ENCODE measurements around the gene LPCAT4.
"Not testable (repeated sequence)": the region's sequence is repeated elsewhere in the genome, so short reads cannot be mapped to it uniquely, and the experiment has no call there.

LPCAT4 gene

GRCh38 chr15:34367101-34368081 lies at the start of gene LPCAT4:
LPCAT4 (minus strand) TSS chr15:34367196; CDS start chr15:34367100, 96 bp downstream.
- peak; percentile 92 for DNase-seq

GRCh38 chr15:34409511-34409910 lies 42.5 kb upstream of the LPCAT4 start:
- not testable (repeated sequence) for DNase-seq

DNA sequence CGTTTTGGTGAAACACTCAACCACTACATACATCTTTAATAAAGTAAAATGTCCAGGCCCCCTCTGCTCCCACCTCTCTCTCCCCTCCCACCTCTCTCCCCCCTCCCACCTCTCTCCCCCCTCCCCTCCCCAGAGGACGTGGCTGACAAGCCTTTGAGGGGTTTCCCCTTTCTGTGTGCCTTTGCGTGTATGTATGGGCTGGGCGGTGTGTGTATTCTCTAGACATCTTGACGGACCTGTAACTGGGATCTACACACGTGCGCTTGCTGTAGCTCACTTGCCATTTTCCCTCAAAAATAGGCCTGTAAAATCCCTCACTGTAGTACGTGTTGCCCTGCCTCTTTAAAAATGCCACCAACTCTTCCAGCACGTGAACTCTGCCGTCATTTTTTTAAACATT lies 42.0 kb upstream of the LPCAT4 start:
- DNase-seq, result not testable (repeated sequence)

DNA sequence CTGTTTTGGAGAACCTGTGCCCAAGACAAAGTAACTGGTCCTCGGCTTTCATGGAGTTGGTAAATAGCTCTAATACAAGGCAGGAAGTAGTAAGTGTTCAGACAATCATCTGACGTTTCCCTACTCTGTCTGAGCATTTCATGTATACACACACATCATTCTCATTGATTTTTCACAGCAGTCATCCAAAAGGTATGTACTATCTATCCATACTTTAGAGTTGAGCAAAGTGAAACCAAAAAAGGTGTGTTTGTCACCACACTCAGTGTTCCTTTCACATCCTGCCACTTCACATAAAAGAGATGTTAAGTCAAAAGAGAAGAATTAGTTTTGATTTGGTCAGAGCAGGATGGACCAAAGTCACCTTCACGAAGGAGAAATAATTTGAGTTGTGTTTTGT lies 36.9 kb upstream of the LPCAT4 start:
- not testable (repeated sequence) for DNase-seq

- DNase-seq, result not testable (repeated sequence)
These were observed 36.2 kb upstream of the LPCAT4 start for GRCh38 chr15:34403160-34403598.

DNA sequence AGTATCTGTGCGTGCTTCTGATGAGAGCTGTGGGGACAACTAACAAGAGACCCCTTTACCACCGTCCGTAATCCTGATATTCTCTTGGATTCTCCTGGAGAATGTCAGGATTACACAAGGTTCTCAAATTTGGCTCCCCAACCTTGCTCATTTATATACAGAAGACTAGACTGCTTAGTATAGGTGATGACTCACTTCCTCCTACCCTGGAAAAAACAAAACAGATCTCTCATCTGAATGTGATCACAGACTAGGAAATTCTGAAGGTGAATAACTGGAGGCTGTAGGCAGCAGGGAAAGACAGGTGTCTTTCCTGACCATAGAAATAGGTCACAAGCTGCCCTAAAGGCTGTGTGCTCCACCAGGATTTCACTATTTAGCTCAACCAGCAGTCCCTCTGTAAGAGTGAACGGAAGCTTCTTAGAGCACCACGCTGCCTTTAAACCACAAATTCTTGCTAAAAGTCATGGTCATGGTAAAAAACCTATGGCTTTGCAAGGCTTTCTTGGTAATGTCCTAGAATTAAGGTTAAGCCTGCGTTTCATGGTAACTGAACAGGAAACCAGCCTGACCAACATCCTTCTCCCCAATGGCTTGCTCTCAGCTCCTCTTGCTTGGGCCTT lies 30.8 kb upstream of the LPCAT4 start:
- DNase-seq, result not testable (repeated sequence)

- DNase-seq, result not testable (repeated sequence)
These were observed 26.0 kb upstream of the LPCAT4 start for GRCh38 chr15:34392981-34393380.

DNA sequence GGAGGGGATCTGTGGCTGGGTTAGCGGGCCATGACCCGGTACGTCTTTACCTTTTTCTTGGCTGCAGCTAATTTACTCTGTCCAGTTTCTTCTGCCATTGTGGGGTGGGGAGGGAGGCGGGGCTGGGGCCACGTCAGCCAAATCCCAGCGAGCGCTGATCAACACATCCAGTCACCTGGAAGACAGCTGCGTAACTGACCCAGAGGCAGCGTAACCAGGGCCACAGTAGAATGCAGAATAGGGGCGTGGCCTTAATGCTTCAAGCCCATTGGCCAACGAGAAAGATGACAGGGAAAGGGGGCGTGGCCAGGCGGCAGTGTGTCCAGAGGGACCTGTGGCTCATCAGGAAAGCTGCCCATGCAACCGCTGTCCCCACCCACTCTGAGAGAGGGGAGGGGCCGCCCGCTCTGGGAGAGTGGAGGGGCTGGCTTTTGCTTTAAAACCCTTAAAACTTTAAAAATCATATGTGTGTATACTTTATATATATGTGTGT lies 22.6 kb upstream of the LPCAT4 start:
- DNase-seq, result not testable (repeated sequence)

DNA sequence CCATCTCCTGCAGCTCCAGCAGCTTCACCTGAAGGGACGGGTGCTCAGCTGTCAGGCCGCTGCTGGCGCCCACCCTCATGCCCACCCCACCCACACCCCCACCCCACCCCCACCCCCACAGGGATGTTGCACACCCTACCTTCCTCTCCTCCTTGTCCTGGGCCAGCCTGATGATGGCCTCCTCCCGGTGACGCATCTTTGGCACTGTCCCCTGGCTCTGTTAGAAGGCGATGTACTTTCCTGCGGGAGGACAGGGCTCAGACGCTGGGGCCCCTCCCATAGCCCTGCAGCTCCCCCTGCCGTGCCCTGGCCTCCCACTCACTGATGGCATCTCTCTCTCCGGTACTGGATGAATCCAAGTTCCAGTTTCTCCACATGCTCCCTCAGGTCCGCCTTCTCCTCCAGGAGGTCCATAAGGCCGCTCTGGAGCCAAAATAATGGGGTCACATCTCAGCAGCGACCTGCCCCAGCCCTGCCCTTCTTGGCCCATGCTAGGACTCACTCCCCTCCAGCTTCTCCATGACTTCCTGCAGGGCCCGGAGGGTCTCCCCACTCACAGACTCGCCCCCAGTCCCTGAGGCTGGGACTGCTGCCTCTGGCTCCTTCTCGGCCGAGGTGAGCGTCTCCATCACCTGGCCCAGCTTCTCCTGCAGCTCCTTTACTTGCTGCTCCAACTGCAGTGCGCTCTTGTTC lies 15.0 kb upstream of the LPCAT4 start:
- not testable (repeated sequence) for DNase-seq

- not testable (repeated sequence) for DNase-seq
These were observed 13.5 kb upstream of the LPCAT4 start for GRCh38 chr15:34380491-34380890.

DNA sequence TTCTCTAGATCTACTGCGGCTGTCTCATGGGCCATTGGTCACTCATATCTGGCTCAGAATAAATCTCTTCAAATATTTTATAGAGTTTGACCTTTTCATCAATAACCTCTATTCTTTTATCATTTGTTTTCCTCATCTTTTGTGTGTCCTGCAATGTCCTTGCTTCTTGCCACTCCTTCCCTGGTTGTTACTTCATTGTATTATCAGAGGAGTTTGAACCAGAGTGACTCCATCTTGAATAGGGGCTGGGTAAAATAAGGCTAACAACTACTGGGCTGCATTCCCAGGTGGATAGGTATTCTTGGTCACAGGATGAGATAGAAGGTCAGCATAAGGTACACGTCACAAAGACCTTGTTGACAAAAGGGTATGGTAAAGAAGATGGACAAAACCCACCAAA lies 9.9 kb upstream of the LPCAT4 start:
- DNase-seq, result no peak

- not testable (repeated sequence) for DNase-seq
These were observed 8.5 kb upstream of the LPCAT4 start for GRCh38 chr15:34375541-34375940.

GRCh38 chr15:34374816-34375215 lies 7.8 kb upstream of the LPCAT4 start:
- DNase-seq, result no peak

GRCh38 chr15:34373951-34374350 lies 7.0 kb upstream of the LPCAT4 start:
- no peak for DNase-seq

DNA sequence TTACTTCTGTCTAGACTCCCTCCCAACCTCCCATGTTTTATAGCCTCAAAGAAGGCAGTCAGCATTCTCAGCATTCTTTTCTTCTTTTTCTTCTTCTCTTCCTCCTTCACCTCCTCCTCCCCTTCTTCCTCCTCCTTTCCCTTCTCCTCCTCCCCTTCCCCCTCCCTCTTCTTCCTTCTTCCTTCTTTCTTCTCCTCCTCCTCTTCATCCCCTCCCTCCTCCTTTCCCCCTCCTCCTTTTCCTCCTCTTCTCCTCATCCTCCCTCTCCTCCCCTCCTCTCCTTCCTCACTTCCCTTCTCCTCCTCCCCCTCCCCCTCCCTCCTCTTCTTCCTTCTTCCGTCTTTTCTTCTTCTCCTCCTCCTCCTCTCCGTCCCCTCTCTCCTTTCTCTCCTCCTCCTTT lies 3.6 kb upstream of the LPCAT4 start:
- DNase-seq, result no peak

DNA sequence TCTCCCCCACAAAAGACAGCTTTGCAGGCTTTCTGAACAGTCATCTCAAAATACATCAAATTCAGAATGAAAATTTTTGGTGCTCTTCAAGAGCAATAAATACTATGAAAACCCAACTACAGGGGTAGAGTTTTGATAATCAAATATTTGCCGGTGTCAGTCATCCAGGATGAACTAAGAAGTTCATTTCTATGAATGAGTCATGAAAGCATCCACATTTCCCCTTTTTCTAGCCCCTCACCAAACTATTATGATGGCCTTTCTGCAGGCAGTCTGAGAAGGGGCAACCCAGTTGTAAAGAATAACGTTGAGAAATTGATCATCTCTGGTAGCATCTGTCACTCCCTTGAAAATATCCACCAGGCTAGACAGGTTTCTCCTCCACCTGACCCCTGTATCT lies 3.1 kb upstream of the LPCAT4 start:
- DNase-seq, result no peak

DNA sequence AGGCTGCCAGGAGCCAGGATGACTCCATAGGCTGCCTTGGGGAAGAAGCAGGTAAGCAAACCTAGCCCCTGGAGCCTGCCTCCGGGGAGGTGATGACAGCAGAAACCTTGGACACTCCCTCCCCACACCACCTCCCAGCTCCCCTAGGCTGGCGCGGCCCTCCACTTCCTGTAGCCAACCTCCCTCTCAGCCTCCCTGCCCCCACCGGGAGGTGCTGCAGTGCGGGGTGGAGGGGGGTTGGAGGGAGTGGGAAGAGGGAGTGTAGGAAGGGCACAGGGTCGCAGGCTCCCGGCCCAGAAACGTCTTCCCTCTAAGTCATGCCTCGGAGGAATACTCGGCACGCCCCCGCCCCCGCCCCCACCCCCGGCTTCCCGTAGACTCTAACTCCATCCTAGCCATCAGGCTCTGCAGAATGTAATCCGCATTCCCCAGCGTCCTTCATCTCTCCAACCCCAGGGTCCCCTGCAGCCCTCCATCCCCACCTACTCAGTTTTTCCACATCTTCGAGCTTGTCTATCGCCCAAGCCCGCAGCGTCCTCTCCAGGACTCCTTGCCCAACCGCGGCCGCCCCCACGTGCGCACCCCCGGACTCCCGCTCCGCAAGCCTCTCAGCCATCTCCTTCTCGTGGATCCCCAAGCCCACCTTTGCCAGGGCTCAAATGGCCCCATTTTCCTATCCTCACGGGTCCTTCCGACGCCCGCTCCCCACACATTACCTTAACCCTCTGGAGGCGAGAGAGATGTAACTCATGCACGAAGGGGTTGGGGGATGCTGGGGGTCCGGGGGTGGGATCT lies 528 bp downstream of the LPCAT4 start:
- DNase-seq, result peak; percentile 48

DNA sequence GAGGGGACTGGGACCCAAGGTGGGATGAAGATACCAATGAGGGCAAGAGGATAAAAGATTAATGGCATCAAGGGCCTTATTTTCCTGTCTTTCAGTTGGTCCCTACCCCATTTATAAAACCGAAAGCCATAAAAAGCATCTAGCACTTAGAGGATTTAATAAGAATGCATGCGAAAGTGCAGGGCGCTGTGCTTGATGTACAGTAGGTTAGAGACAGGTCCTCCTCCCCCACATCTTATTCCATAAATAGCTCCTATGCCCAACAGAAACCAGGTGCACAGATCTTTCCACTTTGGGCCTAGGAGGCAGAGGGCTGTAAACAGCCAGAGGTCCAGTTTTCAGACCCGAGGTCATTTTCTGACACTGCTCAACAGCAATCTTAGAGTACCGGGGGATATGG lies 1.2 kb downstream of the LPCAT4 start:
- DNase-seq, result no peak

GRCh38 chr15:34365091-34365825 lies 1.7 kb downstream of the LPCAT4 start:
- DNase-seq, result no peak

DNA sequence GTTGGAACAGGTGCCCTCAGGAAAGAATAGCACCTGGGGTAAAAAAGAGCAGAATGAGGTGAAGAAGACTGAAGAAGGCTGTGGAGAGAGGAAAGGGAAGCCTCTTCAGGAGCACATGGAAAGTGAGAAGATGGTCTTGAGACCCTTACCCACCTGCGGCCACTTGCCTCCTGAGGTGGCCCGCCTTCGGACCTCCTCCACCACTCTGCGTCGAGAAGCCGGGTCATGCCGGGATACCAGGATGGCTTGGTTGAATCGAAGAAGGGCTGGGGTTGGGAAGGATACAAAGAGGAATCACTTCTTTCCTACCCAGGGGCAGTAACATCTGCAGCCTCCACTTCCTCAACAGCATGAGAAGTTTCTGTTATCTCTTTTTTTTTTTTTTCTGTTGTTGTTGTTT lies 3.0 kb downstream of the LPCAT4 start:
- no peak for DNase-seq

DNA sequence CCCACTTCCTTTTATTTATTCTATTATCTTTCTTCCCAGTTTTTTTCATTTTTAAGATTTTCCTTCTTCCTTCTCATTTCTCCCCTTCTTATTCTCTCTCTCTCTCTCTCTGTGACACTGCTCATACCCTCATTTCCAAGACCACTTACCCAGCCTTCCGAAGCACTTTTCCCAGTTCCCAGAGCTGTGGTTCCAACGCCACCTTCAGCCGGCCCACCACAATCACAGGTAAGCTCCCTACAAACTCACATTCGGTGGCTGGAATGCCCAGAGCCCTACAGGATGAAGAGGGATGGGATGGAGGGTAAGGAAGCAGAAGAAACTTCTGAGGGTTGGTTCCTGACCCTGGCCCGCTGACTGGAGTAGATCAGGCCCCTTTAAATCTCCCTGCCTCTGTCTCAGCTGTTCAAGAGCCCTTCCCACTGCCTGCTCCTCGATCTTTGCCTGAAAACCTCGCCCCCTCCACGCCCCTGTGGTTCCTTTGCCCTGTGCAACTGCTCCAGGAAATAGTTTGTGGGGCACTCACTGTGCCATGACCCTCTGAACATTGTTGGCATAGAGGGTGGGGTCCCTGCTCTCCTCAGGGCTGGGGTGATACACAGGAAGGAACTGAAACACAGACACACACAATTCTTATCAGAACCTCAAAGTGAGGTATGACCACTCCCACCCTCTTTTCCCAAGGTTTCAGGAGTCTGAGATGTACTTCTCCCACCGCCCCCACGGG lies 4.8 kb downstream of the LPCAT4 start:
- no peak for DNase-seq

All from CD4-positive, alpha-beta T cell treated with Interleukin-12 subunit alpha and Interleukin-12 subunit beta, for 1 hour (primary cell).